ENCODE results near the gene EXOC6.

Gene EXOC6

DNA sequence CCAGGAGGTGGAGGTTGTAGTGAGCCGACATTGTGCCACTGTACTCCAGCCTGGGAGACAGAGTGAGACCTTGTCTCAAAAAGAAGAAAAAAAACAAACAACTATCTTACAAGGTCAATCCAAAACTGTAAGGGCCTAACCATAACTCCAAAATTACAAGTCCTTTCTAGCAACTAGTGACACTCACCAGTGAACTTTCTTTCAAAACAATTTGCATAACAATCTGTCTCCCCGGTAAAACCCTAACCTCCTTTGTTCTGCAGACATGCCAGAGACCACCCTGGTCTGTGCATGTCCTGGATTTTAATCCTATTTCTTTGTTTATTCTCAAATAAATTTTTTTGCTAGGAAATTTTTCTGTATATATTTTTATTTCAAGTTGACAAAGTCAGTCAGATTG is 68.1 kb downstream of the EXOC6 start:
- ChIA-PET POLR2A (no interaction called here), CTCF (interaction anchor here (0.6 to 1.7 kb wide), 3 partner anchors 13 to 40 kb away, joined by 3 to 10 read pairs (median 6); no protein-coding TSS in a partner anchor)
- no peaks in the 10 kb centered on the region for H3K4me1 ChIP-seq (ENCODE audit: control insufficient read depth, insufficient read depth, low read length)
- H3K9me3 ChIP-seq (ENCODE audit: control insufficient read depth, insufficient read depth, low read depth, low read length), result no peaks in the 10 kb centered on the region
- no peak for TF ChIP-seq ZNF549 (tag by site-specific recombination; IDR thresholded peaks at IDR 0.05)
- TF ChIP-seq IKZF3 (tag by site-specific recombination; IDR thresholded peaks at IDR 0.05), result no peak
- TF ChIP-seq ZFP69B (tag by site-specific recombination; IDR thresholded peaks at IDR 0.05), result no peak
- TF ChIP-seq ZNF175 (tag by site-specific recombination; IDR thresholded peaks at IDR 0.05), result no peak
- TF ChIP-seq EGR2 (tag by site-specific recombination; IDR thresholded peaks at IDR 0.05; ENCODE audit: low read depth), result no peak
- no peak for TF ChIP-seq ZNF621 (tag by site-specific recombination; IDR thresholded peaks at IDR 0.05)
- TF ChIP-seq, protein P1, sequence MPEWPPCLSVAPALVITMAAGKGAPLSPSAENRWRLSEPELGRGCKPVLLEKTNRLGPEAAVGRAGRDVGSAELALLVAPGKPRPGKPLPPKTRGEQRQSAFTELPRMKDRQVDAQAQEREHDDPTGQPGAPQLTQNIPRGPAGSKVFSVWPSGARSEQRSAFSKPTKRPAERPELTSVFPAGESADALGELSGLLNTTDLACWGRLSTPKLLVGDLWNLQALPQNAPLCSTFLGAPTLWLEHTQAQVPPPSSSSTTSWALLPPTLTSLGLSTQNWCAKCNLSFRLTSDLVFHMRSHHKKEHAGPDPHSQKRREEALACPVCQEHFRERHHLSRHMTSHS (tag by site-specific recombination; IDR thresholded peaks at IDR 0.05), result no peak
- TF ChIP-seq ZNF169 (tag by site-specific recombination; IDR thresholded peaks at IDR 0.05), result no peak
- no peak for TF ChIP-seq ZNF266 (tag by site-specific recombination; IDR thresholded peaks at IDR 0.05; ENCODE audit: low read depth)
- no peak for TF ChIP-seq ZFP41 (tag by site-specific recombination; IDR thresholded peaks at IDR 0.05; ENCODE audit: borderline replicate concordance)
- TF ChIP-seq, protein P2, sequence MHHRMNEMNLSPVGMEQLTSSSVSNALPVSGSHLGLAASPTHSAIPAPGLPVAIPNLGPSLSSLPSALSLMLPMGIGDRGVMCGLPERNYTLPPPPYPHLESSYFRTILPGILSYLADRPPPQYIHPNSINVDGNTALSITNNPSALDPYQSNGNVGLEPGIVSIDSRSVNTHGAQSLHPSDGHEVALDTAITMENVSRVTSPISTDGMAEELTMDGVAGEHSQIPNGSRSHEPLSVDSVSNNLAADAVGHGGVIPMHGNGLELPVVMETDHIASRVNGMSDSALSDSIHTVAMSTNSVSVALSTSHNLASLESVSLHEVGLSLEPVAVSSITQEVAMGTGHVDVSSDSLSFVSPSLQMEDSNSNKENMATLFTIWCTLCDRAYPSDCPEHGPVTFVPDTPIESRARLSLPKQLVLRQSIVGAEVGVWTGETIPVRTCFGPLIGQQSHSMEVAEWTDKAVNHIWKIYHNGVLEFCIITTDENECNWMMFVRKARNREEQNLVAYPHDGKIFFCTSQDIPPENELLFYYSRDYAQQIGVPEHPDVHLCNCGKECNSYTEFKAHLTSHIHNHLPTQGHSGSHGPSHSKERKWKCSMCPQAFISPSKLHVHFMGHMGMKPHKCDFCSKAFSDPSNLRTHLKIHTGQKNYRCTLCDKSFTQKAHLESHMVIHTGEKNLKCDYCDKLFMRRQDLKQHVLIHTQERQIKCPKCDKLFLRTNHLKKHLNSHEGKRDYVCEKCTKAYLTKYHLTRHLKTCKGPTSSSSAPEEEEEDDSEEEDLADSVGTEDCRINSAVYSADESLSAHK (tag by site-specific recombination; IDR thresholded peaks at IDR 0.05), result no peak
- TF ChIP-seq MZF1 (tag by site-specific recombination; IDR thresholded peaks at IDR 0.05; ENCODE audit: borderline replicate concordance), result no peak
- TF ChIP-seq KLF10 (tag by site-specific recombination; IDR thresholded peaks at IDR 0.05), result no peak
- TF ChIP-seq SETDB1 (IDR thresholded peaks at IDR 0.05; ENCODE audit: insufficient read length, low read length), result no peak
- TF ChIP-seq SP2 (tag by site-specific recombination; IDR thresholded peaks at IDR 0.05), result no peak
- TF ChIP-seq ZNF221 (tag by site-specific recombination; IDR thresholded peaks at IDR 0.05; ENCODE audit: borderline replicate concordance), result no peak
- TF ChIP-seq ZNF274 (IDR thresholded peaks at IDR 0.05; ENCODE audit: low read length), result no peak
- no peak for TF ChIP-seq ZNF274 (tag by site-specific recombination; IDR thresholded peaks at IDR 0.05; ENCODE audit: borderline replicate concordance)
- TF ChIP-seq, protein P3, sequence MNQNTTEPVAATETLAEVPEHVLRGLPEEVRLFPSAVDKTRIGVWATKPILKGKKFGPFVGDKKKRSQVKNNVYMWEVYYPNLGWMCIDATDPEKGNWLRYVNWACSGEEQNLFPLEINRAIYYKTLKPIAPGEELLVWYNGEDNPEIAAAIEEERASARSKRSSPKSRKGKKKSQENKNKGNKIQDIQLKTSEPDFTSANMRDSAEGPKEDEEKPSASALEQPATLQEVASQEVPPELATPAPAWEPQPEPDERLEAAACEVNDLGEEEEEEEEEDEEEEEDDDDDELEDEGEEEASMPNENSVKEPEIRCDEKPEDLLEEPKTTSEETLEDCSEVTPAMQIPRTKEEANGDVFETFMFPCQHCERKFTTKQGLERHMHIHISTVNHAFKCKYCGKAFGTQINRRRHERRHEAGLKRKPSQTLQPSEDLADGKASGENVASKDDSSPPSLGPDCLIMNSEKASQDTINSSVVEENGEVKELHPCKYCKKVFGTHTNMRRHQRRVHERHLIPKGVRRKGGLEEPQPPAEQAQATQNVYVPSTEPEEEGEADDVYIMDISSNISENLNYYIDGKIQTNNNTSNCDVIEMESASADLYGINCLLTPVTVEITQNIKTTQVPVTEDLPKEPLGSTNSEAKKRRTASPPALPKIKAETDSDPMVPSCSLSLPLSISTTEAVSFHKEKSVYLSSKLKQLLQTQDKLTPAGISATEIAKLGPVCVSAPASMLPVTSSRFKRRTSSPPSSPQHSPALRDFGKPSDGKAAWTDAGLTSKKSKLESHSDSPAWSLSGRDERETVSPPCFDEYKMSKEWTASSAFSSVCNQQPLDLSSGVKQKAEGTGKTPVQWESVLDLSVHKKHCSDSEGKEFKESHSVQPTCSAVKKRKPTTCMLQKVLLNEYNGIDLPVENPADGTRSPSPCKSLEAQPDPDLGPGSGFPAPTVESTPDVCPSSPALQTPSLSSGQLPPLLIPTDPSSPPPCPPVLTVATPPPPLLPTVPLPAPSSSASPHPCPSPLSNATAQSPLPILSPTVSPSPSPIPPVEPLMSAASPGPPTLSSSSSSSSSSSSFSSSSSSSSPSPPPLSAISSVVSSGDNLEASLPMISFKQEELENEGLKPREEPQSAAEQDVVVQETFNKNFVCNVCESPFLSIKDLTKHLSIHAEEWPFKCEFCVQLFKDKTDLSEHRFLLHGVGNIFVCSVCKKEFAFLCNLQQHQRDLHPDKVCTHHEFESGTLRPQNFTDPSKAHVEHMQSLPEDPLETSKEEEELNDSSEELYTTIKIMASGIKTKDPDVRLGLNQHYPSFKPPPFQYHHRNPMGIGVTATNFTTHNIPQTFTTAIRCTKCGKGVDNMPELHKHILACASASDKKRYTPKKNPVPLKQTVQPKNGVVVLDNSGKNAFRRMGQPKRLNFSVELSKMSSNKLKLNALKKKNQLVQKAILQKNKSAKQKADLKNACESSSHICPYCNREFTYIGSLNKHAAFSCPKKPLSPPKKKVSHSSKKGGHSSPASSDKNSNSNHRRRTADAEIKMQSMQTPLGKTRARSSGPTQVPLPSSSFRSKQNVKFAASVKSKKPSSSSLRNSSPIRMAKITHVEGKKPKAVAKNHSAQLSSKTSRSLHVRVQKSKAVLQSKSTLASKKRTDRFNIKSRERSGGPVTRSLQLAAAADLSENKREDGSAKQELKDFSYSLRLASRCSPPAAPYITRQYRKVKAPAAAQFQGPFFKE (tag by site-specific recombination; IDR thresholded peaks at IDR 0.05; ENCODE audit: borderline replicate concordance), result no peak
- TF ChIP-seq ZNF133 (tag by site-specific recombination; IDR thresholded peaks at IDR 0.05), result no peak
- peaks cover 3 to 9% of the 10 kb centered on the region in 2 experiments for H3K36me3 ChIP-seq (ENCODE audit: control insufficient read depth in 2 of 2, insufficient read depth in 1 of 2, low read length in 2 of 2)
- no peak overlapping the region for H3K27ac ChIP-seq (ENCODE audit: extremely low read depth, low read depth, low read length)
- H3K4me3 ChIP-seq (ENCODE audit: low read depth, low read length), result no peak overlapping the region

All from HEK293 (cell line).